ENCODE data around the gene CHST2. TPM values are rescaled to one million over a fixed set of nuclear protein-coding genes. Genes with fewer than 3 reads are reported as not detected.

CHST2 gene
- total RNA-seq, 2 donors from 2014 or later: 2.3 to 4.8 TPM

- H3K27me3 ChIP-seq: no peaks in the 10 kb centered on the region
- no peak overlapping the region for H3K27ac ChIP-seq
- peaks cover 0 to 6% of the 10 kb centered on the region in 2 donors for H3K9me3 ChIP-seq
- peak; percentile 76 for DNase-seq (ENCODE audit: low spot score)
- H3K4me3 ChIP-seq: no peak overlapping the region
- TF ChIP-seq CTCF (IDR thresholded peaks at IDR 0.05): no peak
- no peaks in the 10 kb centered on the region for H3K36me3 ChIP-seq
- H3K4me1 ChIP-seq: peaks cover 0 to 7% of the 10 kb centered on the region in 2 donors
Measured at GRCh38 chr3:143139762-143140161, 20.2 kb downstream of the CHST2 start.

- H3K27me3 ChIP-seq: no peaks in the 10 kb centered on the region
- peaks cover 0 to 7% of the 10 kb centered on the region in 2 donors for H3K4me1 ChIP-seq
- no peak for DNase-seq (ENCODE audit: low spot score)
- peaks cover 0 to 6% of the 10 kb centered on the region in 2 donors for H3K9me3 ChIP-seq
- H3K27ac ChIP-seq: peak overlapping the region in 1 of 2 donors; percentile 28
- H3K36me3 ChIP-seq: no peaks in the 10 kb centered on the region
- H3K4me3 ChIP-seq: no peak overlapping the region
- no peak for TF ChIP-seq CTCF (IDR thresholded peaks at IDR 0.05)
Measured at GRCh38 chr3:143140550-143140949, 21.0 kb downstream of the CHST2 start.

GRCh38 chr3:143142354-143142753 lies 22.8 kb downstream of the CHST2 start:
- peaks cover 0 to 7% of the 10 kb centered on the region in 2 donors for H3K4me1 ChIP-seq
- H3K9me3 ChIP-seq: peaks cover 0 to 6% of the 10 kb centered on the region in 2 donors
- no peak for TF ChIP-seq CTCF (IDR thresholded peaks at IDR 0.05)
- no peak overlapping the region for H3K27ac ChIP-seq
- no peaks in the 10 kb centered on the region for H3K36me3 ChIP-seq
- no peaks in the 10 kb centered on the region for H3K27me3 ChIP-seq
- no peak overlapping the region for H3K4me3 ChIP-seq
- no peak for DNase-seq (ENCODE audit: low spot score)

GRCh38 chr3:143145906-143146305 lies 26.3 kb downstream of the CHST2 start:
- H3K36me3 ChIP-seq: no peaks in the 10 kb centered on the region
- H3K4me1 ChIP-seq: no peaks in the 10 kb centered on the region
- H3K27me3 ChIP-seq: no peaks in the 10 kb centered on the region
- DNase-seq (ENCODE audit: low spot score): no peak
- peaks cover 0 to 6% of the 10 kb centered on the region in 2 donors for H3K9me3 ChIP-seq
- H3K27ac ChIP-seq: no peak overlapping the region
- no peak for TF ChIP-seq CTCF (IDR thresholded peaks at IDR 0.05)
- H3K4me3 ChIP-seq: no peak overlapping the region

GRCh38 chr3:143146486-143147274 lies 27.1 kb downstream of the CHST2 start:
- H3K4me1 ChIP-seq: peaks cover 0 to 3% of the 10 kb centered on the region in 2 donors
- no peak overlapping the region for H3K27ac ChIP-seq
- no peak for DNase-seq (ENCODE audit: low spot score)
- no peak for TF ChIP-seq CTCF (IDR thresholded peaks at IDR 0.05)
- H3K9me3 ChIP-seq: peaks cover 0 to 1% of the 10 kb centered on the region in 2 donors
- H3K36me3 ChIP-seq: no peaks in the 10 kb centered on the region
- no peaks in the 10 kb centered on the region for H3K27me3 ChIP-seq
- no peak overlapping the region for H3K4me3 ChIP-seq
